H1 (cell line): ENCODE results near the gene CCDC192. TPM values are rescaled to one million over a fixed set of nuclear protein-coding genes. Genes with fewer than 3 reads are reported as not detected.
A peak's percentile ranks its signal among the peaks of the same experiment; 100 is the strongest.

Experiments used
- CTCF ChIA-PET: fragments of 300-600 bp; sonication (Branson Sonifier 250); formaldehyde crosslinking; loops from one replicate; lab custom pipeline; 2021; ENCODE audit not compliant: partially characterized antibody; lab: Charles Lee
- POLR2A ChIA-PET: fragments of 300-600 bp; sonication (Branson Sonifier 250); formaldehyde crosslinking; loops from one replicate; lab custom pipeline; 2021; ENCODE audit warnings: inconsistent platforms; ENCODE audit not compliant: partially characterized antibody; lab: Charles Lee
- DNase-seq, 2 experiments: peaks; one replicate each; pipeline versions ENCODE4 v3.0.0 to v3.0.0-alpha.2; 2010 to 2022; ENCODE audit warnings: low spot score in 2 of 2, low read depth in 1 of 2, mixed read lengths in 1 of 2
- FAIRE-seq: peaks from 2 replicates; lab custom pipeline; 2011; peaks lifted over from hg19 to GRCh38; lab: Jason Lieb, UNC
- H2AFZ ChIP-seq: 2 replicates; pipeline ENCODE4 v1.8.1; 2012; ENCODE audit warnings: low read length, inconsistent platforms
- H2AK5ac ChIP-seq: 2 replicates; pipeline ENCODE4 v1.6.1; 2013; ENCODE audit warnings: low read depth, low read length
- H2BK120ac ChIP-seq: replicated peaks from 2 replicates; pipeline ENCODE3; 2013; ENCODE audit warnings: low read depth, low read length, inconsistent platforms
- H2BK12ac ChIP-seq: 2 replicates; pipeline ENCODE4 v1.6.1; 2013; ENCODE audit warnings: low read depth, low read length
- H2BK15ac ChIP-seq: 2 replicates; pipeline ENCODE4 v1.6.1; 2013; ENCODE audit warnings: low read length
- H2BK20ac ChIP-seq: 2 replicates; pipeline ENCODE4 v1.6.1; 2013; ENCODE audit warnings: low read length
- H2BK5ac ChIP-seq: 2 replicates; pipeline ENCODE4 v1.6.1; 2013; ENCODE audit warnings: low read depth, low read length
- H3K14ac ChIP-seq: 2 replicates; pipeline ENCODE4 v1.6.1; 2013; ENCODE audit warnings: inconsistent platforms; ENCODE audit not compliant: insufficient read length
- H3K18ac ChIP-seq: 2 replicates; pipeline ENCODE4 v1.6.1; 2013; ENCODE audit warnings: low read length; ENCODE audit errors: extremely low read depth
- H3K23ac ChIP-seq: 2 replicates; pipeline ENCODE4 v1.6.1; 2013; ENCODE audit warnings: inconsistent platforms; ENCODE audit not compliant: insufficient read length
- H3K23me2 ChIP-seq: 2 replicates; pipeline ENCODE4 v1.6.1; 2013; ENCODE audit warnings: low read depth, low read length
- H3K27ac ChIP-seq: 2 replicates; pipeline ENCODE4 v1.6.1; 2011; ENCODE audit warnings: low read depth, low read length, inconsistent platforms
- H3K27me3 ChIP-seq, 4 experiments: replicated peaks in 1 of 4; 1 replicate in 1 of 4; 2 replicates in 3 of 4; pipeline versions ENCODE4 v1.6.1 to v1.8.1; 2011 to 2013; ENCODE audit warnings: low read length in 3 of 4, mild to moderate bottlenecking in 3 of 4, inconsistent platforms in 2 of 4, mixed read lengths in 2 of 4, moderate library complexity in 1 of 4; ENCODE audit not compliant: control insufficient read depth in 3 of 4, insufficient read depth in 3 of 4; ENCODE audit errors: extremely low read depth in 1 of 4
- H3K36me3 ChIP-seq, 4 experiments: 2 replicates each; pipeline versions ENCODE4 v1.6.1 to v1.8.1; 2011 to 2013; ENCODE audit warnings: mild to moderate bottlenecking in 4 of 4, low read length in 3 of 4, moderate library complexity in 2 of 4, control low read depth in 1 of 4, inconsistent platforms in 1 of 4; ENCODE audit not compliant: insufficient read depth in 4 of 4, control insufficient read depth in 2 of 4
- H3K4ac ChIP-seq: replicated peaks from 2 replicates; pipeline ENCODE3; 2013; ENCODE audit warnings: low read length, low read depth, mixed read lengths, inconsistent platforms; ENCODE audit not compliant: insufficient read length
- H3K4me1 ChIP-seq, 4 experiments: replicated peaks in 1 of 4; 1 replicate in 1 of 4; 2 replicates in 3 of 4; pipeline versions ENCODE4 v1.6.1 to v1.8.1; 2011 to 2013; ENCODE audit warnings: low read length in 3 of 4, inconsistent platforms in 2 of 4, mixed read lengths in 1 of 4; ENCODE audit not compliant: insufficient read depth in 4 of 4, control insufficient read depth in 3 of 4
- H3K4me2 ChIP-seq, 2 experiments: 2 replicates each; pipeline versions ENCODE4 v1.6.1 to v1.8.1; 2011 to 2013; ENCODE audit warnings: low read depth in 2 of 2, low read length in 2 of 2, control low read depth in 1 of 2, inconsistent platforms in 1 of 2, mild to moderate bottlenecking in 1 of 2; ENCODE audit not compliant: insufficient read depth in 1 of 2
- H3K4me3 ChIP-seq, 4 experiments: fragments of 200-600, 300-600 bp in 1 of 4; sonication (generic), shearing (Covaris generic), sonication (Bioruptor Twin) in 1 of 4; 2 replicates each; pipeline versions ENCODE4 v1.5.1 to v1.8.1; 2011 to 2016; ENCODE audit warnings: low read length in 4 of 4, low read depth in 3 of 4, control low read depth in 2 of 4, inconsistent platforms in 2 of 4, mild to moderate bottlenecking in 2 of 4, mixed read lengths in 1 of 4, moderate library complexity in 1 of 4; ENCODE audit not compliant: insufficient read depth in 2 of 4; ENCODE audit errors: extremely low read depth in 1 of 4
- H3K56ac ChIP-seq: replicated peaks from 2 replicates; pipeline ENCODE3; 2013; ENCODE audit warnings: low read depth, mild to moderate bottlenecking, mixed read lengths, low read length, inconsistent platforms; ENCODE audit not compliant: insufficient read length
- H3K79me1 ChIP-seq: 2 replicates; pipeline ENCODE4 v1.6.1; 2013; ENCODE audit warnings: low read depth, low read length, control low read depth
- H3K79me2 ChIP-seq, 2 experiments: 2 replicates each; pipeline versions ENCODE4 v1.6.1 to v1.8.1; 2012 to 2013; ENCODE audit warnings: low read length in 2 of 2, mild to moderate bottlenecking in 2 of 2, inconsistent platforms in 1 of 2; ENCODE audit not compliant: insufficient read depth in 2 of 2, control insufficient read depth in 1 of 2
- H3K9ac ChIP-seq, 4 experiments: replicated peaks in 1 of 4; 1 replicate in 1 of 4; 2 replicates in 3 of 4; pipeline versions ENCODE4 v1.6.1 to v1.8.1; 2011 to 2013; ENCODE audit warnings: low read depth in 3 of 4, low read length in 3 of 4, control low read depth in 2 of 4, mild to moderate bottlenecking in 2 of 4, moderate library complexity in 2 of 4, inconsistent platforms in 1 of 4; ENCODE audit errors: extremely low read depth in 1 of 4
- H3K9me3 ChIP-seq, 2 experiments: 2 replicates each; pipeline versions ENCODE4 v1.6.1 to v1.8.1; 2012 to 2013; ENCODE audit warnings: mild to moderate bottlenecking in 2 of 2, moderate library complexity in 2 of 2, control low read depth in 1 of 2, inconsistent platforms in 1 of 2, low read depth in 1 of 2, low read length in 1 of 2, mixed read lengths in 1 of 2; ENCODE audit not compliant: insufficient read depth in 2 of 2
- H4K20me1 ChIP-seq, 2 experiments: replicated peaks in 1 of 2; 2 replicates each; pipeline versions ENCODE3 to v1.8.1; 2011 to 2013; ENCODE audit warnings: inconsistent platforms in 2 of 2, low read length in 2 of 2, mild to moderate bottlenecking in 1 of 2; ENCODE audit not compliant: insufficient read depth in 2 of 2, control insufficient read depth in 1 of 2
- H4K5ac ChIP-seq: 2 replicates; pipeline ENCODE4 v1.6.1; 2013; ENCODE audit warnings: low read length, low read depth, mixed read lengths, inconsistent platforms; ENCODE audit not compliant: insufficient read length
- H4K8ac ChIP-seq: 2 replicates; pipeline ENCODE4 v1.8.0; 2013; ENCODE audit warnings: mild to moderate bottlenecking, moderate library complexity, low read length, inconsistent platforms; ENCODE audit not compliant: insufficient read depth; ENCODE audit errors: extremely low read depth
- H4K91ac ChIP-seq: replicated peaks from 2 replicates; pipeline ENCODE3; 2013; ENCODE audit warnings: low read length, mixed read lengths, inconsistent platforms; ENCODE audit not compliant: insufficient read length
- CHD1 ChIP-seq: IDR thresholded peaks from 2 replicates; pipeline ENCODE4 v1.6.1; 2012; ENCODE audit warnings: low read depth, low read length, improper control_type of control experiment
- CTBP2 ChIP-seq: IDR thresholded peaks from 2 replicates; pipeline ENCODE4 v1.7.0; 2011; ENCODE audit warnings: borderline replicate concordance, mild to moderate bottlenecking, moderate library complexity, mixed read lengths, low read length; ENCODE audit not compliant: insufficient read depth, insufficient read length
- GTF2F1 ChIP-seq: IDR thresholded peaks from 2 replicates; pipeline ENCODE4 v1.6.1; 2012; ENCODE audit warnings: low read depth, low read length, improper control_type of control experiment, borderline replicate concordance
- JUN ChIP-seq: IDR thresholded peaks from 2 replicates; pipeline ENCODE4 v1.6.1; 2011; ENCODE audit warnings: low read depth, mild to moderate bottlenecking, improper control_type of control experiment, low read length
- KDM1A ChIP-seq: fragments of 200-600, 300-600 bp; sonication (generic); IDR thresholded peaks from 2 replicates; pipeline ENCODE4 v1.7.1; 2016; ENCODE audit warnings: mild to moderate bottlenecking, low read length, borderline replicate concordance
- KDM5A ChIP-seq: fragments of 200-600 bp; IDR thresholded peaks from 2 replicates; pipeline ENCODE4 v1.7.1; 2012; ENCODE audit warnings: mild to moderate bottlenecking, low read length, inconsistent platforms, mixed read lengths
- RBBP5 ChIP-seq: IDR thresholded peaks from 2 replicates; pipeline ENCODE4 v1.7.1; 2012; ENCODE audit warnings: low read depth, mild to moderate bottlenecking, inconsistent platforms, low read length, moderate library complexity, borderline replicate concordance
- SAP30 ChIP-seq: fragments of 300-600 bp; sonication (generic); IDR thresholded peaks from 2 replicates; pipeline ENCODE4 v1.7.1; 2012; ENCODE audit warnings: low read length, moderate library complexity, mild to moderate bottlenecking, inconsistent platforms; ENCODE audit not compliant: insufficient read depth, insufficient replicate concordance
- TBP ChIP-seq: IDR thresholded peaks from 2 replicates; pipeline ENCODE4 v1.6.1; 2011; ENCODE audit warnings: low read depth, low read length, improper control_type of control experiment
- WGBS, 2 experiments: shearing (Covaris generic) in 1 of 2; methylation state at CpG; one replicate each; pipeline versions ENCODE4 v1.1.6 to v1.1.7; 2013 to 2015; ENCODE audit warnings: low lambda C conversion rate in 2 of 2, mixed read lengths in 2 of 2, inconsistent platforms in 1 of 2, low coverage in 1 of 2, missing lambda C conversion rate in 1 of 2; ENCODE audit not compliant: insufficient replicate concordance in 2 of 2, insufficient coverage in 1 of 2, insufficient read length in 1 of 2; ENCODE audit errors: extremely low coverage in 1 of 2, missing lambda C conversion rate in 1 of 2; 5-methylcytosine and 5-hydroxymethylcytosine counted together
- polyA plus RNA-seq, 7 experiments: library from polyadenylated mRNA; depleted of rRNA in 3 of 7; stranded (reverse) in 5 of 7; unstranded in 2 of 7; fragments of >200 nt in 5 of 7; fragments of 200-250 nt in 2 of 7; gene quantifications; 1 replicate in 5 of 7; 2 replicates in 1 of 7; 4 replicates in 1 of 7; pipeline versions ENCODE4 v1.2.1 to v1.2.3, GENCODE V29; 2011 to 2013; ENCODE audit warnings: missing spikeins in 2 of 7, mixed read lengths in 2 of 7
- total RNA-seq: library from RNA; stranded (reverse); fragmentation: NEBNext Ultra II Directional; extraction: Animal tissue kit (Norgen Biotek cat#: 25700); gene quantifications from 2 replicates; pipeline ENCODE4 v1.2.1, GENCODE V29; 2021
- TF ChIP-seq, protein P1 (sequence below): IDR thresholded peaks from 2 replicates; pipeline ENCODE4 v1.6.1; 2011; ENCODE audit warnings: low read depth, mild to moderate bottlenecking, low read length; ENCODE audit not compliant: insufficient read depth

Gene CCDC192
- total and polyA plus RNA-seq, 2 of the 8 experiments (the other 6 are each of a cell fraction or from before 2014, with no cell fraction given), result 0.61 TPM; not detected in 1

GRCh38 chr5:127957183-127957582, 254.0 kb downstream of the CCDC192 start:
- H3K9ac ChIP-seq, result no peak overlapping the region
- no peak overlapping the region for H3K56ac ChIP-seq
- H2BK20ac ChIP-seq, result no peak overlapping the region
- H3K36me3 ChIP-seq, result no peaks in the 10 kb centered on the region
- H4K8ac ChIP-seq, result no peak overlapping the region; the same call in 1 of the 2 replicates
- DNase-seq (no peak), FAIRE-seq (no peak)
- H3K79me1 ChIP-seq, result no peaks in the 10 kb centered on the region
- no peak overlapping the region for H2BK120ac ChIP-seq
- H2BK15ac ChIP-seq, result 0 out of 2 replicates have a peak overlapping the region, but pooled peaks have one; percentile 22
- no peak overlapping the region for H3K14ac ChIP-seq
- no peaks in the 10 kb centered on the region for H4K20me1 ChIP-seq
- H3K4ac ChIP-seq, result no peak overlapping the region
- H3K23ac ChIP-seq, result no peak overlapping the region
- no peak overlapping the region for H4K5ac ChIP-seq
- no peaks in the 10 kb centered on the region for H3K79me2 ChIP-seq
- no peak overlapping the region for H3K18ac ChIP-seq
- H3K27me3 ChIP-seq, result no peaks in the 10 kb centered on the region
- H3K4me3 ChIP-seq, result no peak overlapping the region
- H2BK12ac ChIP-seq, result no peak overlapping the region
- 72% methylated on average over 2 of the region's 2 CpGs; no CpG with 5 or more reads in 1 of the 2 experiments for WGBS, 2 experiments
- H2BK5ac ChIP-seq, result 0 out of 2 replicates have a peak overlapping the region, but pooled peaks have one; percentile 11
- H3K4me2 ChIP-seq, result no peak overlapping the region
- no peak overlapping the region for H2AK5ac ChIP-seq
- no peaks in the 10 kb centered on the region for H3K23me2 ChIP-seq
- no peak overlapping the region for H2AFZ ChIP-seq
- no peak overlapping the region for H4K91ac ChIP-seq
- H3K27ac ChIP-seq, result no peak overlapping the region
- H3K9me3 ChIP-seq, result no peaks in the 10 kb centered on the region
- H3K4me1 ChIP-seq, result peaks cover 0 to 3% (median 0%) of the 10 kb centered on the region in 4 experiments; a peak in 1 of 7 replicates
- TF ChIP-seq GTF2F1, result no peak
- TF ChIP-seq TBP, result no peak
- TF ChIP-seq CHD1, result no peak
- no peak for TF ChIP-seq SAP30
- no peak for TF ChIP-seq KDM5A
- TF ChIP-seq KDM1A, result no peak
- no peak for TF ChIP-seq JUN
- no peak for TF ChIP-seq CTBP2
- TF ChIP-seq RBBP5, result no peak
- TF ChIP-seq, protein P1, sequence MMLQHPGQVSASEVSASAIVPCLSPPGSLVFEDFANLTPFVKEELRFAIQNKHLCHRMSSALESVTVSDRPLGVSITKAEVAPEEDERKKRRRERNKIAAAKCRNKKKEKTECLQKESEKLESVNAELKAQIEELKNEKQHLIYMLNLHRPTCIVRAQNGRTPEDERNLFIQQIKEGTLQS, result no peak
- ChIA-PET POLR2A (interaction anchor here (0.7 kb wide), 1 partner anchor 226 kb away, joined by 3 read pairs; no protein-coding TSS in a partner anchor), CTCF (interaction anchor here (1.6 kb wide), 1 partner anchor 9 kb away, joined by 3 read pairs; no protein-coding TSS in a partner anchor)
